Measurements from ENCODE around the gene CINP.

GRCh38 chr14:102342238-102342637 lies 20.5 kb downstream of the CINP start:
- TF ChIP-seq GATA2 (IDR thresholded peaks at IDR 0.05; ENCODE audit: low read depth, low read length) (no peak), GATA3 (IDR thresholded peaks at IDR 0.05; ENCODE audit: low read depth, low read length) (no peak)
